Dendritic cell treated with granulocyte-macrophage colony-stimulating factor and Interleukin-4, amounts not matched to agents 40 ng/mL and 50 ng/mL, for 4 days (primary cell): ENCODE results near the gene C1QL4.
"Not testable (repeated sequence)": the region's sequence is repeated elsewhere in the genome, so short reads cannot be mapped to it uniquely, and the experiment has no call there.

ENCODE experiments used
- H3K27ac Mint-ChIP-seq: one replicate; pipeline ENCODE4 v1.8.0; 2022; ENCODE audit warnings: mild to moderate bottlenecking, mixed read lengths
- H3K27me3 Mint-ChIP-seq: one replicate; pipeline ENCODE4 v1.8.0; 2022; ENCODE audit warnings: mild to moderate bottlenecking, mixed read lengths
- H3K36me3 Mint-ChIP-seq: one replicate; pipeline ENCODE4 v1.8.0; 2022; ENCODE audit warnings: low read depth, mixed read lengths
- H3K4me1 Mint-ChIP-seq: one replicate; pipeline ENCODE4 v1.8.0; 2022; ENCODE audit warnings: low read depth, mixed read lengths
- H3K4me3 Mint-ChIP-seq: one replicate; pipeline ENCODE4 v1.8.0; 2022; ENCODE audit warnings: mild to moderate bottlenecking, moderate library complexity, mixed read lengths
- H3K9me3 Mint-ChIP-seq: one replicate; pipeline ENCODE4 v1.8.0; 2022; ENCODE audit warnings: mixed read lengths
- intact Hi-C: fragments of 100-400 bp; cut with micrococcal nuclease; formaldehyde crosslinking; loops from one replicate; pipeline ENCODE4 v1.15.0; 2022

The C1QL4 gene

DNA sequence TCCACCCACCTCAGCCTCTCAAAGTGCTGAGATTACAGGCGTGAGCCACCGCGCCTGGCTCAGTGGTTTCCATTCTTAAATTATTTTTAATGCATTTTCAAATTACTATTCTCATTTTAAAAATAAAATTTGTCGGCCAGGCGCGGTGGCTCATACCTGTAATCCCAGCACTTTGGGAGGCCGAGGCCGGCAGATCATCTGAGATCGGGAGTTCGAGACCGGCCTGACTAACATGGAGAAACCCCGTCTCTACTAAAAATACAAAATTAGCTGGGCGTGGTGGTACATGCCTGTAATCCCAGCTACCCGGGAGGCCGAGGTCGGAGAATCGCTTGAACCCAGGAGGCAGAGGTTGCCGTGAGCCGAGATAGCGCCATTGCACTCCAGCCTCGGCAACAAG is 3.2 kb downstream of the C1QL4 start:
- Mint-ChIP-seq H3K4me1 (peaks cover 48% of the 10 kb centered on the region), H3K27me3 (peaks cover 76% of the 10 kb centered on the region)
- H3K27ac Mint-ChIP-seq, H3K4me3 Mint-ChIP-seq, intact Hi-C loops, H3K9me3 Mint-ChIP-seq, H3K36me3 Mint-ChIP-seq: not testable (repeated sequence)

DNA sequence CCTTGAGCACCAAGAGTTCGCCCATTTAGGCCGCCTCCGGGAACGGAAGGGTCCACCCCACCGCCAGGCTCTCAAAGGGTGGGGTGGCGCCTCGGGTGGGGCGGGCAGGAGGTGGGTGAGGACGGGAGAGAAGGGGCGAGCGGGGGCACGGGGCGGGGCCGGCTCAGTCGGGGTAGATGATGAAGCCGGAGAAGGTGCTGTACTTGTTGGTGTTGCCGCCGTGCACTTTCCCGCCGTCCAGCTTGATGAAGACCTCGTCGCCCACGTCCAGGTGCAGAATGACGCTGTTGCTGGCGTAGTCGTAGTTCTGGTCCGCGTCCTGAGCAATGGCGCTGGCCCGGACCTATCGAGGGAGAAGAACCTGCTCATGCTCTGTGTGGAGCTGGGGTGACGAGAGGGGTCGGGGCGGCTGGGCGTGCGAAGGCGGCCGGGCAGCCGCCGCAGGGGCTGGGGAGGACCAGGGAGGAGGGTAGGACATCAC is 4.1 kb downstream of the C1QL4 start:
- no peak overlapping the region for H3K27ac Mint-ChIP-seq
- peaks cover 68% of the 10 kb centered on the region for H3K27me3 Mint-ChIP-seq
- intact Hi-C loops, result no loop called here
- H3K4me1 Mint-ChIP-seq, result peaks cover 41% of the 10 kb centered on the region
- H3K36me3 Mint-ChIP-seq, result no peaks in the 10 kb centered on the region
- H3K9me3 Mint-ChIP-seq, result no peaks in the 10 kb centered on the region
- peak overlapping the region; percentile 49 for H3K4me3 Mint-ChIP-seq

DNA sequence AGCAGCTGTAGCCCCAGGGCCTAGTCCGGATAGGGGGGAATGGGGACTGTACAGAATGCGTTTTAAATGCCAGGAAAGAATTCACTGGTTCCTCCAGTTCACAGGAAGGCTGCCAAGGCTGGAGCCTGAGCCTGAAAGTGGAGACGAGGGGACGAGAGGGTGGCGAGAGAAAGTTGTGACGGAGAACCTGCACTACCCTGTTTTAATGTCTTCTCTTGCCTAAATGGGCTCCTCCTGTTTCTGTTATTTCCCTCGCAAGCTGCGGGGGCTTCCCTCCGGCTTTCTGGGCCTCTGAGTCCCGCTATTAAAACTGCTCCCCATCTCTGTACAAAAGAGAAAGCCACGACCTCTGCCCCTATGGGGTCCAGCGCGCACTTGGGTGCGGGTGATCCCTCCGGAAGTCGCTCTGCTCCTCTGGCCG is 4.5 kb downstream of the C1QL4 start:
- no peak overlapping the region for H3K27ac Mint-ChIP-seq
- intact Hi-C loops, result no loop called here
- H3K4me3 Mint-ChIP-seq, result no peak overlapping the region
- H3K27me3 Mint-ChIP-seq, result peaks cover 63% of the 10 kb centered on the region
- H3K9me3 Mint-ChIP-seq, result no peaks in the 10 kb centered on the region
- no peaks in the 10 kb centered on the region for H3K36me3 Mint-ChIP-seq
- peaks cover 36% of the 10 kb centered on the region for H3K4me1 Mint-ChIP-seq

DNA sequence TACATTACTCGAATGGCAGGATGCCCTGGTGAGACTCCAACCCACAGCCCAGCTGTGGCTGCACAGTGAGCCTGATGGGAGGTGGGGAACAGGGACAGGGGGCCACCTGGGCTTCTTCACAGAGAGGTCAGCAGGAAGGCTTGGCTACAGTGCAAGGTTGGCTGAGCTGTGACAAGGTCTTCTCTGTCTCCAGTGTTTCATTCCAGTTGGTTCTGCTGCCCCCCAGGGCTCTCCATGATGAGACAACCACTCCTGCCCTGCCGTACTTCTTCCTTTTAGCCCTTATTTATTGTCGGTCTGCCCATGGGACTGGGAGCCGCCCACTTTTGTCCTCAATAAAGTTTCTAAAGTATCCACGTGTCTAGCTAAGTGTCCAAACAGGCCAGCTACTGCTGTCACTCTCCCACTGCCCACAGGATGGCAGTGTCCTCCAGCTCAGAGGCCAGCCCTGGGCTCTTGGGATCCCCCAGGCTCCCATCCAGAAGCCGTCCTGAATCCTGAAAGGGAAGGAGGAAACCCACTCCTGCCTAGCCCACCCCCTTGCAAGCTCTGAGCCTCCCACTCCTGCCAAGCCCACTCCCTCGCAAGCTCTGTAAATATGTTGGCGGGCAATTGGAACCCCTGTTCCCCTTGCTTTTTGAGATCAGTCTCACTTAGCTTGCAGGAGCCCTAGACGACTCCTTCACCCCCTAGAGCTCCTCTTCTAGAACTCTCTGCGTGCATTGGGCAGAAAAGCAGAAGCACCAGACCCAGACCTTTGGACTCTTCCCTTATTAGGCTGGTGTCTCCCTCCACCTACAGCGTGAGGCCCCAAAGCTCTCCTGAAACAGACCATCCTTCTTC is 5.4 kb downstream of the C1QL4 start:
- H3K9me3 Mint-ChIP-seq, result no peaks in the 10 kb centered on the region
- H3K27me3 Mint-ChIP-seq, result peaks cover 55% of the 10 kb centered on the region
- peaks cover 30% of the 10 kb centered on the region for H3K4me1 Mint-ChIP-seq
- intact Hi-C loops, result no loop called here
- no peak overlapping the region for H3K4me3 Mint-ChIP-seq
- H3K27ac Mint-ChIP-seq, result peak overlapping the region; percentile 36
- H3K36me3 Mint-ChIP-seq, result no peaks in the 10 kb centered on the region

DNA sequence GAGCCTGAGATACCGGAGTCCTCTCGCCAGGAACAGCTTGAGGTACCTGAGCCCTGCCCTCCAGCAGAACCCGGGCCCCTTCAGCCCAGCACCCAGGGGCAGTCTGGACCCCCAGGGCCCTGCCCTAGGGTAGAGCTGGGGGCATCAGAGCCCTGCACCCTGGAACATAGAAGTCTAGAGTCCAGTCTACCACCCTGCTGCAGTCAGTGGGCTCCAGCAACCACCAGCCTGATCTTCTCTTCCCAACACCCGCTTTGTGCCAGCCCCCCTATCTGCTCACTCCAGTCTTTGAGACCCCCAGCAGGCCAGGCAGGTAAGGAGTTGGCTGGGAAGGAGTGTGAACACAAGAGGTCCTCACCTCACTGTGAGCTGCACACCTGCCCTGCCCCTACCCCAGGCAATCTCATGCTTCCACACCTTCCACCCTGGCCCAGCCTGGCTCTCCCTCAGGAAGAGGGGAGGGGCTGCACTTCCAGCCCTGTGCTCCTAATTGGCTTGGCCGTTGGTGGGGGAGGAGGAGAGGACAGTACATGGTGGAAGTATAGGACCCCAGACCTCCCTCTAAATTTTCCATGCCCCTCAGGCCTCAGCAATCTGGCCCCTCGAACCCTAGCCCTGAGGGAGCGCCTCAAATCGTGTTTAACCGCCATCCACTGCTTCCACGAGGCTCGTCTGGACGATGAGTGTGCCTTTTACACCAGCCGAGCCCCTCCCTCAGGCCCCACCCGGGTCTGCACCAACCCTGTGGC is 6.2 kb downstream of the C1QL4 start:
- H3K36me3 Mint-ChIP-seq, result no peaks in the 10 kb centered on the region

DNA sequence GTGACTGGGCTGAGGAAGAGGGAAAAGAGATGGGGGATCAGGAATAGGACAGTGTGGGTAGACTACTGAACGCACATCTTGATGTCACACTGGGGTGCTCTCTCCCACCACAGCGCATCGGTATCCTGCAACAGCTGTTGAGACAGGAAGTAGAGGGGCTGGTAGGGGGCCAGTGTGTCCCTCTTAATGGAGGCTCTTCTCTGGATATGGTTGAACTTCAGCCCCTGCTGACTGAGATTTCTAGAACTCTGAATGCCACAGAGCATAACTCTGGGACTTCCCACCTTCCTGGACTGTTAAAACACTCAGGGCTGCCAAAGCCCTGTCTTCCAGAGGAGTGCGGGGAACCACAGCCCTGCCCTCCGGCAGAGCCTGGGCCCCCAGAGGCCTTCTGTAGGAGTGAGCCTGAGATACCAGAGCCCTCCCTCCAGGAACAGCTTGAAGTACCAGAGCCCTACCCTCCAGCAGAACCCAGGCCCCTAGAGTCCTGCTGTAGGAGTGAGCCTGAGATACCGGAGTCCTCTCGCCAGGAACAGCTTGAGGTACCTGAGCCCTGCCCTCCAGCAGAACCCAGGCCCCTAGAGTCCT is 6.9 kb downstream of the C1QL4 start:
- Mint-ChIP-seq H3K9me3 (no peaks in the 10 kb centered on the region), H3K4me3 (no peak overlapping the region), H3K27ac (no peak overlapping the region), H3K27me3 (peaks cover 41% of the 10 kb centered on the region), H3K4me1 (peaks cover 32% of the 10 kb centered on the region), H3K36me3 (no peaks in the 10 kb centered on the region)
- intact Hi-C loops, result no loop called here

More for the DNA sequence above, 6.2 kb downstream of the C1QL4 start:
- Mint-ChIP-seq H3K9me3 (no peaks in the 10 kb centered on the region), H3K4me1 (peaks cover 32% of the 10 kb centered on the region), H3K27me3 (peaks cover 48% of the 10 kb centered on the region), H3K27ac (peak overlapping the region; percentile 36), H3K4me3 (no peak overlapping the region)
- intact Hi-C loops, result no loop called here

DNA sequence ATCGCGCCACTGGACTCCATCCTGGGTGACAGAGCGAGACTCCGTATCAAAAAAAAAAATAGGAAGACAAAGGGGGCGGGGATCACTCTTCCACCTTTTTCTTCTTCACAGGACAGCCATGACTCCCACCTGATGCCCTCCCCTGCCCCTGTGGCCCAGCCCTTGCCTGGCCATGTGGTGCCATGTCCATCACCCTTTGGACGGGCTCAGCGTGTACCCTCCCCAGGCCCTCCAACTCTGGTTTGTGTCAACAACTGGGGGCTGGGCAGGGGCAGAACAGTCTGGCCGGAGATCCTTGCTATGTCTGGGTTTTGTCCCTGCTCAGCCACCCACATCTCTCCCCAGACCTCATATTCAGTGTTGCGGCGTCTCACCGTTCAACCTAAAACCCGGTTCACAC is 8.2 kb downstream of the C1QL4 start:
- intact Hi-C loops, result no loop called here
- no peaks in the 10 kb centered on the region for H3K36me3 Mint-ChIP-seq
- peaks cover 28% of the 10 kb centered on the region for H3K4me1 Mint-ChIP-seq
- H3K9me3 Mint-ChIP-seq, result no peaks in the 10 kb centered on the region
- H3K4me3 Mint-ChIP-seq, result no peak overlapping the region
- no peak overlapping the region for H3K27ac Mint-ChIP-seq
- H3K27me3 Mint-ChIP-seq, result peaks cover 28% of the 10 kb centered on the region

DNA sequence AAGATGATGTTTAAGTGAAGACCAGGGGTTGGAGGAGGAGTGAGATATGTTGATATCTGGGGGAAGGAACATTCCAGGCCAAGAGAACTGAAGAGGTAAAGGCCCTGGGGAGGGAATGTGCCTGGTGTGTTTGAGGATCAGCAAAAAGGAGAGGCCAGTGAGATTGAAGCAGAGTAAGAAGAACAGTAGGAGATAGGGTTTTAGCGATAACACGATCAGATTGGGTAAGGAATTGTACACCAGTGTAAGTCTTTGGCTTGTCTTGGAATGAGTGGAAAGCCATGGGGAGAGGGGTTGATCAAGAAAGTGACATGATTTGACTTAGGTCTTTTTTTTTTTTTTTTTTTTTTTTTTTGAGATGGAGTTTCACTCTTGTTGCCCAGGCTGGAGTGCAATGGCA is 9.1 kb downstream of the C1QL4 start:
- no peak overlapping the region for H3K4me3 Mint-ChIP-seq
- H3K27ac Mint-ChIP-seq, result no peak overlapping the region
- peaks cover 5% of the 10 kb centered on the region for H3K36me3 Mint-ChIP-seq
- H3K27me3 Mint-ChIP-seq, result peaks cover 20% of the 10 kb centered on the region
- H3K9me3 Mint-ChIP-seq, result no peaks in the 10 kb centered on the region
- H3K4me1 Mint-ChIP-seq, result peaks cover 32% of the 10 kb centered on the region
- intact Hi-C loops, result no loop called here

DNA sequence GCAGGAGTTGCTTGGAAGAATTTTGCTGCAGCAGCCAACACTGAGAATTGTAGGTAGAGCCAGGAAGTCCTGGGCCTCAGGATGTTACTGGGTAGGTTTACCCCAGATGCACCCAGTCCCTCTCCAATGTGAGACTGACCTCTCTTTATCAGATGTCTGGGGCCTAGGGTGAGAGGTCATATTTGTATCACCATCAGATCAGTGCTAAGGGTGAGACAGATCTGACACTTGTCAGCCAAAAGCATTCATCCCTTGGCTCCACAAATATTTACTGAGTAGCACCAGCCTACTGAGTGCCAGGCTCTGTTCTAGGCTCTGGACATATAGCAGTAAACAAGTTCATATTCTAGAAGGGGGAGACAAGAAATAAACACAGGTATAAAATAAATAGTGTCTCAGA is 9.6 kb downstream of the C1QL4 start:
- H3K27me3 Mint-ChIP-seq, result peaks cover 15% of the 10 kb centered on the region
- H3K27ac Mint-ChIP-seq, result no peak overlapping the region
- no peak overlapping the region for H3K4me3 Mint-ChIP-seq
- peaks cover 29% of the 10 kb centered on the region for H3K4me1 Mint-ChIP-seq
- intact Hi-C loops, result no loop called here
- no peaks in the 10 kb centered on the region for H3K9me3 Mint-ChIP-seq
- H3K36me3 Mint-ChIP-seq, result peaks cover 9% of the 10 kb centered on the region

DNA sequence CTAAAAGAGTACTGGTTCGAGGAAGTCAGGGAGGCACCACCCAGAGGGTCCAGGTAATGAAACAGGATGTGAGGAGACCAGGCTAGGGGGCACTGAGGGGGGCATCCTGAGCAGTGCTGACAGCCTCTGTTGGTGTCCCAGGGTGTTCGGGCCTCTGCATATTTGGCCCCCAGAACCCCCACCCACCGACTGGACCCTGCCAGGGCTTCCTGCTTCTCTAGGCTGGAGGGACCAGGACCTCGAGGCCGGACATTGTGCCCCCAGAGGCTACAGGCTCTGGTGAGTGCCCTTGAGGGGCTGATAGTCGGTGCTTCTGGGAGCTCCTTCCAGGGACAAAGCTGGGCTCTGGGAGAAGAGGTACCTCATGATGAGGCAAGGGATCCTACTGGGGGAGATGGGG is 11.4 kb downstream of the C1QL4 start:
- Mint-ChIP-seq H3K36me3 (peaks cover 9% of the 10 kb centered on the region), H3K4me3 (no peak overlapping the region), H3K27me3 (no peaks in the 10 kb centered on the region), H3K9me3 (no peaks in the 10 kb centered on the region), H3K4me1 (peaks cover 26% of the 10 kb centered on the region), H3K27ac (no peak overlapping the region)
- intact Hi-C loops, result no loop called here

DNA sequence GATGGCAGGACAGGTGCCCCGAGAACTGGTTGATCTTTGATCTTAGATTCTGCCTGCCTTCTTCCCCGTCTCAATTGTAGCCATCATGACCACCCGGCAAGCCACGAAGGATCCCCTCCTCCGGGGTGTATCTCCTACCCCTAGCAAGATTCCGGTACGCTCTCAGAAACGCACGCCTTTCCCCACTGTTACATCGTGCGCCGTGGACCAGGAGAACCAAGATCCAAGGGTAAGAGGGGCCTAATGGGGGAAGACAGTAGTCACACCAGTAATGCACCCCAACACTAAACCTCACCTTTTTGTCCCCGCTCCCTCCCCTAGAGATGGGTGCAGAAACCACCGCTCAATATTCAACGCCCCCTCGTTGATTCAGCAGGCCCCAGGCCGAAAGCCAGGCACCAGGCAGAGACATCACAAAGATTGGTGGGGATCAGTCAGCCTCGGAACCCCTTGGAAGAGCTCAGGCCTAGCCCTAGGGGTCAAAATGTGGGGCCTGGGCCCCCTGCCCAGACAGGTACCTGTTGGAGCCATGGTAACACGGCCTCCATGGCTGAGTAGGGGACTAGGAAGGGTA is 13.4 kb downstream of the C1QL4 start:
- no peaks in the 10 kb centered on the region for H3K9me3 Mint-ChIP-seq
- H3K4me3 Mint-ChIP-seq, result peak overlapping the region; percentile 97
- peak overlapping the region; percentile 67 for H3K27ac Mint-ChIP-seq
- intact Hi-C loops, result no loop called here
- no peaks in the 10 kb centered on the region for H3K27me3 Mint-ChIP-seq
- peaks cover 26% of the 10 kb centered on the region for H3K4me1 Mint-ChIP-seq
- H3K36me3 Mint-ChIP-seq, result peaks cover 9% of the 10 kb centered on the region

DNA sequence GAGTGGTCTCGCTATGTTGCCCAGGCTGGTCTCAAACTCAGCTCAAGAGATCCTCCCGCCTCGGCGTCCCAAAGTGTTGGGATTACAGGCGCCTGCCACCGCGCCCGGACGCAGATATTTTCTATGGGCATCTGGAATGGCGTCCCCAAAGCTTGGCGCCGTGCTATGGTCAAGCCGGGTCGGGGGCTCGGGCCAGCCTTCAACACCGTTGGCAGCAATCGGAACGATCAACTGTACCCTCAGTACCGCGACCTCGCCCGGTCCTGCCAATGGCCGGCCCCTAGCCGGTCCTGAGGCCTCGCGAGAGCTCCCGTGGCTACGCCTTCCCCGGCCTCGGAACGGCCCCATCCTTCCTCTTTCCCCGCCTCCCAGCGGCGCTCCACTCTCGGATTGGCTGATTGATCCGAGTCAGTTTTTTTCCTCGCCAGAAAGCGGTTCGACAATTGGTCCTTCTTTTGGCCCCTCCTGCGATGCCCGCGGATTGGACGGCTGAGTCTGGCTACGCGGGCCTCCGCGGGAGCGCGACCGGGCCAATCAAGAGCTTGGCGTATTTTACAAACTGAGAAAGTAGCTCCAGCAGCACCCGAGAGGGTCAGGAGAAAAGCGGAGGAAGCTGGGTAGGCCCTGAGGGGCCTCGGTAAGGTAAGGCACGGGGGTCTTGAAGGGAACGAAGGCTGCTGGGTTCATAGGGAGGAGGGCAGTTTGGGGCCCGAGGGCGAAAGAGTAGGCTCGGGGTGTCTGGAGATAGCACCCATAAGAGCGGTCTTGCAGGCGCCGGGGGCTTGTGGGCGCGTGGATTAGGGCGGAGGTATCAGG is 14.1 kb downstream of the C1QL4 start, which contains the start of gene TROAP:
Gene TROAP (plus strand): TSS at position 548 of the 816 bp plus-strand sequence. CDS start 354 bp downstream, outside the sequence.
- Mint-ChIP-seq H3K9me3 (no peaks in the 10 kb centered on the region), H3K27ac (peak within 1 kb of the TSS; percentile 67), H3K27me3 (peaks cover 4% of the 10 kb centered on the region), H3K4me1 (peaks cover 26% of the 10 kb centered on the region), H3K36me3 (peaks cover 9% of the 10 kb centered on the region), H3K4me3 (peak within 1 kb of the TSS; percentile 97)
- intact Hi-C loops, result no loop called here

DNA sequence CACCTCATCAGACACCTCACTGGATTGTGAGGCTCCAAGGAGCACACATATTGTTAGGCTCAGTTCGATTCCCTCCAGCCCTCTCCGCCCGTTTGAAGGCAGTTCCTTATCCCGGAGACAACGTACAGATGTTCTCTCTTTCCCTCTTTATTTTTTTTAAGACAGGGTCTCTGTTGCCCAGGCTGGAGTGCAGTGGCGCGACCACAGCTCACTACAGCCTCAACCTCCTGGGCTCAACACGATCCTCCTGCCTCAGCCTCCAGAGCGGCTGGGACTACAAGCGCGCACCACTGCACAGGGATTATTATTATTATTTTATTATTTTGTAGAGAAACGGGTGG is 14.7 kb downstream of the C1QL4 start:
- Mint-ChIP-seq H3K27ac (peak overlapping the region; percentile 67), H3K9me3 (no peaks in the 10 kb centered on the region), H3K36me3 (peaks cover 9% of the 10 kb centered on the region), H3K4me1 (peaks cover 26% of the 10 kb centered on the region), H3K4me3 (peak overlapping the region; percentile 97), H3K27me3 (peaks cover 6% of the 10 kb centered on the region)
- intact Hi-C loops, result no loop called here
